ENCODE results near the gene LCN1.

Gene LCN1

GRCh38 chr9:135574331-135574730 lies 53.1 kb downstream of the LCN1 start:
- DNase-seq, result no peak

DNA sequence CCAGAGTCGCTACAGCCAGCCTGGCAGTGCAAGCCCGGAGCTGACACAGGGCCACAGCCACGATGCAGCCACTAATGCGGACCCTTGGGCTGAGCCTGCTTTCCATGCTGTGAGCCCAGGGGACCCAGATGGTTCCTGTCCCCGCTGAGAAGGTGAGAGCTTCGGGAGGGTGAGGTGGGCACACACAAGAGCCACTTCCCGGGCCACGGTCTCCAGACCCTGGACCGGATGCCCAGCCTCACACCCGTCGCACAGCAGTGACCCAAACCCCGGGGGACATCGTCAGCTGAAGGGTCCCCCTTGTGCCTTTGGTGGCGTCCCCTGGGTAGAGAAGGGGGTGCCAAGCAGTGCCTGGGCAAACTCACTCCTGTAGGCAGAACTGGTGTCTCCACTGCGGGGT lies 53.7 kb downstream of the LCN1 start:
- no peak for DNase-seq
